ENCODE results near the gene MEG3. TPM values are rescaled to one million over a fixed set of nuclear protein-coding genes. Genes with fewer than 3 reads are reported as not detected.

MEG3 gene
- total RNA-seq, 2 donors from 2014 or later: 10.3 to 11.0 TPM

GRCh38 chr14:100826391-100827100, 628 bp downstream of the MEG3 start:
- intact Hi-C loops (cut with DNase I): no loop called here
- peak overlapping the region; percentile 35 to 44 for H3K9ac ChIP-seq (ENCODE audit: low read depth in 2 of 2, low read length in 2 of 2)

GRCh38 chr14:100827101-100828021, 1.4 kb downstream of the MEG3 start:
- no peak for TF ChIP-seq CTCF (IDR thresholded peaks at IDR 0.05)
- intact Hi-C loops (cut with DNase I): no loop called here
- no peaks in the 10 kb centered on the region for H3K4me1 ChIP-seq
- H3K27me3 ChIP-seq: no peaks in the 10 kb centered on the region
- no peak overlapping the region for H3K27ac ChIP-seq
- H3K36me3 ChIP-seq: no peaks in the 10 kb centered on the region
- H3K9me3 ChIP-seq: no peaks in the 10 kb centered on the region
- DNase-seq: no peak
- no peak overlapping the region for H3K4me3 ChIP-seq
- H3K9ac ChIP-seq (ENCODE audit: low read depth in 2 of 2, low read length in 2 of 2): no peak overlapping the region

More at GRCh38 chr14:100826391-100827100, 628 bp downstream of the MEG3 start:
- DNase-seq: no peak
- H3K27ac ChIP-seq: no peak overlapping the region
- H3K4me3 ChIP-seq: no peak overlapping the region
- no peaks in the 10 kb centered on the region for H3K4me1 ChIP-seq
- no peaks in the 10 kb centered on the region for H3K36me3 ChIP-seq
- no peaks in the 10 kb centered on the region for H3K27me3 ChIP-seq
- no peak for TF ChIP-seq CTCF (IDR thresholded peaks at IDR 0.05)
- no peaks in the 10 kb centered on the region for H3K9me3 ChIP-seq

- no peaks in the 10 kb centered on the region for H3K9me3 ChIP-seq
- no peak overlapping the region for H3K27ac ChIP-seq
- no peaks in the 10 kb centered on the region for H3K4me1 ChIP-seq
- TF ChIP-seq CTCF (IDR thresholded peaks at IDR 0.05): no peak
- no peaks in the 10 kb centered on the region for H3K27me3 ChIP-seq
- intact Hi-C loops (cut with DNase I): no loop called here
- no peak for DNase-seq
- no peak overlapping the region for H3K4me3 ChIP-seq
- H3K36me3 ChIP-seq: no peaks in the 10 kb centered on the region
- no peak overlapping the region for H3K9ac ChIP-seq (ENCODE audit: low read depth in 2 of 2, low read length in 2 of 2)
These were observed 2.3 kb downstream of the MEG3 start for GRCh38 chr14:100828031-100828769.

GRCh38 chr14:100830681-100831080, 4.8 kb downstream of the MEG3 start:
- intact Hi-C loops (cut with DNase I): no loop called here
- Histone ChIP-seq H3K9ac (ENCODE audit: low read depth in 2 of 2, low read length in 2 of 2) (no peak overlapping the region), H3K4me1 (no peaks in the 10 kb centered on the region), H3K9me3 (no peaks in the 10 kb centered on the region), H3K4me3 (no peak overlapping the region), H3K27ac (no peak overlapping the region), H3K27me3 (no peaks in the 10 kb centered on the region), H3K36me3 (no peaks in the 10 kb centered on the region)
- no peak for DNase-seq
- no peak for TF ChIP-seq CTCF (IDR thresholded peaks at IDR 0.05)

GRCh38 chr14:100832311-100832960, 6.5 kb downstream of the MEG3 start:
- H3K9me3 ChIP-seq: no peaks in the 10 kb centered on the region
- no peak overlapping the region for H3K9ac ChIP-seq (ENCODE audit: low read depth in 2 of 2, low read length in 2 of 2)
- intact Hi-C loops (cut with DNase I): no loop called here
- H3K4me1 ChIP-seq: no peaks in the 10 kb centered on the region
- TF ChIP-seq CTCF (IDR thresholded peaks at IDR 0.05): no peak
- no peak overlapping the region for H3K27ac ChIP-seq
- no peak overlapping the region for H3K4me3 ChIP-seq
- no peaks in the 10 kb centered on the region for H3K36me3 ChIP-seq
- DNase-seq: no peak
- no peaks in the 10 kb centered on the region for H3K27me3 ChIP-seq
